Body of pancreas (tissue), 4 donors: ENCODE results near the gene TBC1D32. TPM values are rescaled to one million over a fixed set of nuclear protein-coding genes. Genes with fewer than 3 reads are reported as not detected.

ENCODE experiments used
- ATAC-seq: fragments of 150-250 bp; one replicate; pipeline ENCODE4 v1.9.1; 2016
- DNase-seq, 4 donors: peaks; one replicate each; pipeline ENCODE4 v3.0.0-alpha.2; 2019
- H3K27ac ChIP-seq, 4 donors: fragments of 200-600 bp; sonication (generic); 1 replicate in 3 of 4; 2 replicates in 1 of 4; pipeline versions ENCODE4 v1.5.1 to v1.6.1; 2016 to 2019; ENCODE audit warnings: mild to moderate bottlenecking in 1 of 4, mixed read lengths in 1 of 4, moderate library complexity in 1 of 4
- H3K27me3 ChIP-seq, 2 donors: fragments of 200-600 bp; sonication (generic); one replicate each; pipeline ENCODE4 v1.6.0; 2016; ENCODE audit warnings: mild to moderate bottlenecking in 1 of 2
- H3K36me3 ChIP-seq, 2 donors: fragments of 200-600 bp; sonication (generic); replicated peaks in 1 of 2; 2 replicates each; pipeline ENCODE4 v1.5.1; 2016; ENCODE audit warnings: low read depth in 2 of 2; ENCODE audit not compliant: insufficient read depth in 1 of 2
- H3K4me1 ChIP-seq: fragments of 200-600 bp; sonication (generic); one replicate; pipeline ENCODE4 v1.6.0; 2016
- H3K4me3 ChIP-seq, 2 donors: fragments of 200-600 bp; sonication (generic); 1 replicate in 1 of 2; 2 replicates in 1 of 2; pipeline ENCODE4 v1.5.1; 2016 to 2019
- H3K9me3 ChIP-seq, 3 donors: fragments of 200-600 bp; sonication (generic); 1 replicate in 2 of 3; 2 replicates in 1 of 3; pipeline ENCODE4 v1.5.1; 2016
- POLR2A ChIP-seq, 3 donors: fragments of 450-650 bp; IDR thresholded peaks; one replicate each; pipeline ENCODE4 v1.6.1; 2016; ENCODE audit warnings: antibody characterized with exemption in 3 of 3, mild to moderate bottlenecking in 2 of 3
- WGBS, 2 donors: methylation state at CpG; one replicate each; pipeline ENCODE4 v1.1.5; 2017; 5-methylcytosine and 5-hydroxymethylcytosine counted together
- intact Hi-C: fragments of 100-400 bp; cut with DNase I; formaldehyde crosslinking; loops from one replicate; pipeline ENCODE4 v1.15.1; 2023
- total RNA-seq, 2 donors: library from RNA; depleted of rRNA; stranded (reverse); fragments of >200 nt; gene quantifications; one replicate each; pipeline ENCODE4 v1.1.0, GENCODE V29; 2016
- TF ChIP-seq, protein P1 (sequence below), 7 experiments: fragments of 450-650 bp in 4 of 7; fragments of 200-600 bp in 3 of 7; sonication (generic) in 3 of 7; IDR thresholded peaks; one replicate each; pipeline ENCODE4 v1.5.1; 2016 to 2019; ENCODE audit warnings: antibody characterized with exemption in 7 of 7

The TBC1D32 gene
- total RNA-seq, 2 donors from 2014 or later = 11.4 to 14.5 TPM

DNA sequence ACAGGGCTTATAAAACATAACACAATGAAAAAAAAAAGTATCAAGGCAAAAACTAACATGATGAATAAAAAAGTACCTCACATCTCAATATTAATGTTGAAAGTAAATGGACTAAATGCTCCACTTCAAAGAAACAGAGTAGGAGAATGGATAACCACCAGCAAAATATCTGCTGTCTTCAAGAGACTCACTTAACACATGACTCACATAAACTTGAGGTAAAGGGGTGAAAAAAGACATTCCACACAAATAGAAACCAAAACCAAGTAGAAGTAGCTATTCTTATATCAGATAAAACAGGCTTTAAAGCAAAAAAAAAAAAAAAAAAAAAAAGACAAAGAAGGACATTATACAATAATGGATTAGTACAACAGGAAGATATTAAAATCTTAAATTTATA, 86.9 kb downstream of the TBC1D32 start:
- Histone ChIP-seq H3K27ac (no peak overlapping the region), H3K4me1 (no peaks in the 10 kb centered on the region), H3K36me3 (no peaks in the 10 kb centered on the region), H3K27me3 (no peaks in the 10 kb centered on the region), H3K9me3 (peaks cover 0 to 14% (median 0%) of the 10 kb centered on the region in 3 donors), H3K4me3 (no peak overlapping the region)
- ATAC-seq (no peak), DNase-seq (no peak)
- intact Hi-C loops = no loop called here
- TF ChIP-seq POLR2A (IDR thresholded peaks at IDR 0.05) = no peak
- TF ChIP-seq, protein P1, sequence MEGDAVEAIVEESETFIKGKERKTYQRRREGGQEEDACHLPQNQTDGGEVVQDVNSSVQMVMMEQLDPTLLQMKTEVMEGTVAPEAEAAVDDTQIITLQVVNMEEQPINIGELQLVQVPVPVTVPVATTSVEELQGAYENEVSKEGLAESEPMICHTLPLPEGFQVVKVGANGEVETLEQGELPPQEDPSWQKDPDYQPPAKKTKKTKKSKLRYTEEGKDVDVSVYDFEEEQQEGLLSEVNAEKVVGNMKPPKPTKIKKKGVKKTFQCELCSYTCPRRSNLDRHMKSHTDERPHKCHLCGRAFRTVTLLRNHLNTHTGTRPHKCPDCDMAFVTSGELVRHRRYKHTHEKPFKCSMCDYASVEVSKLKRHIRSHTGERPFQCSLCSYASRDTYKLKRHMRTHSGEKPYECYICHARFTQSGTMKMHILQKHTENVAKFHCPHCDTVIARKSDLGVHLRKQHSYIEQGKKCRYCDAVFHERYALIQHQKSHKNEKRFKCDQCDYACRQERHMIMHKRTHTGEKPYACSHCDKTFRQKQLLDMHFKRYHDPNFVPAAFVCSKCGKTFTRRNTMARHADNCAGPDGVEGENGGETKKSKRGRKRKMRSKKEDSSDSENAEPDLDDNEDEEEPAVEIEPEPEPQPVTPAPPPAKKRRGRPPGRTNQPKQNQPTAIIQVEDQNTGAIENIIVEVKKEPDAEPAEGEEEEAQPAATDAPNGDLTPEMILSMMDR (IDR thresholded peaks at IDR 0.05) = no peak

- Histone ChIP-seq H3K9me3 (peaks cover 0 to 7% (median 0%) of the 10 kb centered on the region in 3 donors), H3K27ac (no peak overlapping the region), H3K4me3 (no peak overlapping the region), H3K4me1 (no peaks in the 10 kb centered on the region), H3K27me3 (no peaks in the 10 kb centered on the region), H3K36me3 (no peaks in the 10 kb centered on the region)
- TF ChIP-seq, protein P1 (IDR thresholded peaks at IDR 0.05) = no peak
- no peak for TF ChIP-seq POLR2A (IDR thresholded peaks at IDR 0.05)
- WGBS, 2 donors = 84 to 90% methylated on average over 2 of the region's 2 CpGs
- DNase-seq (no peak), ATAC-seq (no peak)
- intact Hi-C loops = no loop called here
These were observed 91.9 kb downstream of the TBC1D32 start for GRCh38 chr6:121242386-121242785.

GRCh38 chr6:121237859-121238258, 96.4 kb downstream of the TBC1D32 start:
- Histone ChIP-seq H3K4me1 (no peaks in the 10 kb centered on the region), H3K27ac (no peak overlapping the region), H3K4me3 (no peak overlapping the region), H3K36me3 (no peaks in the 10 kb centered on the region), H3K9me3 (no peaks in the 10 kb centered on the region), H3K27me3 (no peaks in the 10 kb centered on the region)
- ATAC-seq = no peak
- no peak for TF ChIP-seq POLR2A (IDR thresholded peaks at IDR 0.05)
- TF ChIP-seq, protein P1 (IDR thresholded peaks at IDR 0.05) = no peak
- WGBS, 2 donors = 95 to 100% methylated on average over 1 of the region's 1 CpG
- intact Hi-C loops = no loop called here
- DNase-seq = no peak

GRCh38 chr6:121236984-121237383, 97.3 kb downstream of the TBC1D32 start:
- DNase-seq (no peak), ATAC-seq (no peak)
- intact Hi-C loops = no loop called here
- Histone ChIP-seq H3K4me1 (no peaks in the 10 kb centered on the region), H3K27me3 (no peaks in the 10 kb centered on the region), H3K36me3 (no peaks in the 10 kb centered on the region), H3K9me3 (no peaks in the 10 kb centered on the region), H3K27ac (no peak overlapping the region), H3K4me3 (no peak overlapping the region)
- TF ChIP-seq, protein P1 (IDR thresholded peaks at IDR 0.05) = no peak
- TF ChIP-seq POLR2A (IDR thresholded peaks at IDR 0.05) = no peak

DNA sequence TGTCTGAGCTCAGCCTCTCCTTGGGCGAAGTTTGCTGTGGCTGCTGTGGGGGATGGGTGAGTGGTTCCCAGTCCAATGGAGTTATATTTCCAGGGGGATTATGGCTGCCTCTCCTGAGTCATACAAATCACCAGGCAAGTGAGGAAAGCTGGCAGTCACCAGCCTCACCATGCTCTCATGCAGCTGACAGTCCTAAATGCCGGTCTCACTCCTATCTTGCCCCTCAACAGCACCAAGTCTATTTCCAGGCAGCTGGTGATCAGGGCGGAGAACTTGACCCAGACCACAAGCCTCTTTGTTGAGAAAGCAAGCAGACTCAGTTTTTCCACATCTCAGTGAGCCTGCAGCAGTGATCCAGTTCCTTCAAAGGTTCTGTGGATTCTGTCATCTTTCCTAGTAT, 98.9 kb downstream of the TBC1D32 start:
- Histone ChIP-seq H3K36me3 (no peaks in the 10 kb centered on the region), H3K27me3 (no peaks in the 10 kb centered on the region), H3K4me3 (no peak overlapping the region), H3K27ac (no peak overlapping the region), H3K9me3 (no peaks in the 10 kb centered on the region), H3K4me1 (no peaks in the 10 kb centered on the region)
- no peak for ATAC-seq
- DNase-seq = no peak
- intact Hi-C loops = no loop called here
- 98% methylated on average over 3 of the region's 3 CpGs for WGBS, 2 donors
- no peak for TF ChIP-seq POLR2A (IDR thresholded peaks at IDR 0.05)
- TF ChIP-seq, protein P1 (IDR thresholded peaks at IDR 0.05) = no peak
